ENCODE results near the gene AGO3.

The AGO3 gene

DNA sequence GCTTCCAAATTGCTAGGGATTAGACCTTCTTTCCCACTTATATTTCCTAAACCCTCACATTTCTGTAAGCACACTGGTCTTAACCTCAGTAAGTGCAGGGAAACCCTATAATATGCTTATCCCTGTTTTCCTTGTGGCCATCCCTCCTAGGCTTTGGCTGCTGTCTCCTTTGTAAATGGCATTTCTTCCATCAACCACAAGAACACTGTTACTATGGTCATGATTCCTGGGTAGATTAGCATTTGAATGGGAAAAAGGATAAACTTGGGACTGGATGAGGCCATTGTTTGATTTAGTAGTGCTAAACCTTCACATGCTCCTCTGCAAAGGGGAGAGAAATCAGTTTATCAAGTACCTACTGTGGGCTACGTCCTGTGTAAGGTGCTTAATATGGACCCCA is 16.2 kb upstream of the AGO3 start:
- no peak for DNase-seq
- H3K4me1 ChIP-seq, result no peaks in the 10 kb centered on the region
- H3K9me3 ChIP-seq, result no peaks in the 10 kb centered on the region
- H3K36me3 ChIP-seq, result peaks cover 11% of the 10 kb centered on the region
- no peaks in the 10 kb centered on the region for H3K27me3 ChIP-seq
- H3K4me3 ChIP-seq (ENCODE audit: low read depth, low read length), result no peak overlapping the region
- TF ChIP-seq, protein P1, sequence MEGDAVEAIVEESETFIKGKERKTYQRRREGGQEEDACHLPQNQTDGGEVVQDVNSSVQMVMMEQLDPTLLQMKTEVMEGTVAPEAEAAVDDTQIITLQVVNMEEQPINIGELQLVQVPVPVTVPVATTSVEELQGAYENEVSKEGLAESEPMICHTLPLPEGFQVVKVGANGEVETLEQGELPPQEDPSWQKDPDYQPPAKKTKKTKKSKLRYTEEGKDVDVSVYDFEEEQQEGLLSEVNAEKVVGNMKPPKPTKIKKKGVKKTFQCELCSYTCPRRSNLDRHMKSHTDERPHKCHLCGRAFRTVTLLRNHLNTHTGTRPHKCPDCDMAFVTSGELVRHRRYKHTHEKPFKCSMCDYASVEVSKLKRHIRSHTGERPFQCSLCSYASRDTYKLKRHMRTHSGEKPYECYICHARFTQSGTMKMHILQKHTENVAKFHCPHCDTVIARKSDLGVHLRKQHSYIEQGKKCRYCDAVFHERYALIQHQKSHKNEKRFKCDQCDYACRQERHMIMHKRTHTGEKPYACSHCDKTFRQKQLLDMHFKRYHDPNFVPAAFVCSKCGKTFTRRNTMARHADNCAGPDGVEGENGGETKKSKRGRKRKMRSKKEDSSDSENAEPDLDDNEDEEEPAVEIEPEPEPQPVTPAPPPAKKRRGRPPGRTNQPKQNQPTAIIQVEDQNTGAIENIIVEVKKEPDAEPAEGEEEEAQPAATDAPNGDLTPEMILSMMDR (IDR thresholded peaks at IDR 0.05; ENCODE audit: low read depth, low read length), result no peak

DNA sequence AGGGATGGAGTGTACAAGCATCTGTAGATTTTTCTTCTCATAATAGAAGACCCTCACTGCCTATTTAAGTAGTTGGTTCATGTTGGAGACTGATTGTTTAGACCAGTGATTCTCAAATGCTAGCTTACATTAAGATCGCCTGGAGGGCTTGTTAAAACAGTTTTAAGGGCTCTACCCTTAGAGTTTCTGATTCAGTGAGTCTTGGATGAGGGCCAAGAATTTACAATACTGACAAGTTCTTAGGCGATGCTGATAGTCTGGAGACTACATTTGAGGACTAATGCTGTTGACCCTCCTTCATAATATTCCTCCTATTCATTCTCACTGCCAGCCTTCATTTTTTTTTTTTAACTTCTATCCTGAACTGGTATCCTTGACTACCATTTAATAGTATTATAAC is 15.2 kb upstream of the AGO3 start:
- no peaks in the 10 kb centered on the region for H3K27me3 ChIP-seq
- no peak overlapping the region for H3K4me3 ChIP-seq (ENCODE audit: low read depth, low read length)
- H3K36me3 ChIP-seq, result peaks cover 11% of the 10 kb centered on the region
- H3K9me3 ChIP-seq, result no peaks in the 10 kb centered on the region
- no peak for DNase-seq
- TF ChIP-seq, protein P1 (IDR thresholded peaks at IDR 0.05; ENCODE audit: low read depth, low read length), result no peak
- H3K4me1 ChIP-seq, result no peaks in the 10 kb centered on the region

DNA sequence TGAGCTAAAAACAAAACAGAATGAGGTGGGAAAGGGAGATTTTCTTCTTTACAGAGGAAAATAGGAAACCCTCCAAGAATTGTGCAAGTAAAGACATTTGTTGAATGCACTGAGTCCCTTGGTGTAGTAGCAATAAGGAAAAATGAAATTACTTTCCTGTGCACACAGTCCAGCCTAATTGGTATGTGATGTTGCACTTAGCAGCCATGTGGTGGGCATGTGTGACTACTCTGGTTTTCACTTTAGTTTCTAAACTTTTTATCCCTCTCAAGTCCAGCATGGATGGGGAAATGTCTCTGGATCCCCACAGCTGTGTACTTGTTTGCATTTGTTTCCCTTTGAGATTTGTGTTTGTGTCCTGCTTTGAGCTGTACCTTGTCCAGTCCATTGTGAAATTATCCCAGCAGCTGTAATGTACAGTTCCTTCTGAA is 7.1 kb upstream of the AGO3 start:
- Histone ChIP-seq H3K4me3 (ENCODE audit: low read depth, low read length) (no peak overlapping the region), H3K4me1 (no peaks in the 10 kb centered on the region), H3K9me3 (no peaks in the 10 kb centered on the region), H3K36me3 (peaks cover 4% of the 10 kb centered on the region; the same call in 1 of the 2 replicates), H3K27me3 (no peaks in the 10 kb centered on the region)
- TF ChIP-seq, protein P1 (IDR thresholded peaks at IDR 0.05; ENCODE audit: low read depth, low read length), result no peak
- no peak for DNase-seq

DNA sequence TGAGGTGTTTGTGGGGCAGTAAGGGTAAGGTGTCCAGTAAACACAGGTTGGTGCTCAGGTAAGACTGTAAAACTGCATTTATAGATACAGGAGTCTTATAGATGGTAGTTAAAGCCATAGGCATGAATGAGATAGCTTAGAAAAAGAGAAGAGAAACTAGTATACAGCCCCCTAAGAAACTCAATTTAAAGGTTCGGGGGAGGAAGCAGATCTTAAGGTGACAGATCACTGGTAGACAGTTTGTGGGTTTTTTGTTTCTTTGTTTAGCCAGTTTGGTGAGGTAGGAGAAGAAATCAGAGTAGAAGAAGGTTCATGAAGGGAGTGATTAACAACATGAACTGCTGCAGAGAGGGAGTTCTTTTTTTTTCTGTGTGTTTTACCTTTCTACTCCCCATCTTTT is 6.1 kb upstream of the AGO3 start:
- Histone ChIP-seq H3K4me3 (ENCODE audit: low read depth, low read length) (no peak overlapping the region), H3K27me3 (no peaks in the 10 kb centered on the region), H3K36me3 (no peaks in the 10 kb centered on the region), H3K9me3 (no peaks in the 10 kb centered on the region), H3K4me1 (no peaks in the 10 kb centered on the region)
- no peak for DNase-seq
- TF ChIP-seq, protein P1 (IDR thresholded peaks at IDR 0.05; ENCODE audit: low read depth, low read length), result no peak

DNA sequence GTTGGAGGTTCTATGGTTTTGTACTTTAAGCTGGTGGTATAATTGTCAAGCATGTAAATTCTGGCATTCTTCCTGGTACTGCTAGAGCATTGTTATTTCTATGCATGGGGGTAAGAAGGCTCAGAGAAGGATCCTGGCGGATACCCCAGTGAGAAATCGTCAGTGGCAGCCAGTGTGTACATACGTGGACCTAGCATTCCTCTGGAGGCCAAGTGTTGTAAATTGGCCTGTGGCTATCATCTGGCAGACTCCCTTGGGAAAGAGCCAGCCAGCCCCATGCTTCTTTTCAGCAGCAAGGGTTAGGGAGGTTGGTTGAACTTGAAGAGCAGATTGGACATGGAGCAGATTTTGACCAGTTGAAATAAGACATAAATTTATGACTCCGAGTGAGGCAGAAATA is 5.2 kb upstream of the AGO3 start:
- DNase-seq, result peak; percentile 6
- Histone ChIP-seq H3K4me1 (no peaks in the 10 kb centered on the region), H3K27me3 (no peaks in the 10 kb centered on the region), H3K9me3 (no peaks in the 10 kb centered on the region), H3K36me3 (no peaks in the 10 kb centered on the region), H3K4me3 (ENCODE audit: low read depth, low read length) (no peak overlapping the region)
- TF ChIP-seq, protein P1 (IDR thresholded peaks at IDR 0.05; ENCODE audit: low read depth, low read length), result no peak

DNA sequence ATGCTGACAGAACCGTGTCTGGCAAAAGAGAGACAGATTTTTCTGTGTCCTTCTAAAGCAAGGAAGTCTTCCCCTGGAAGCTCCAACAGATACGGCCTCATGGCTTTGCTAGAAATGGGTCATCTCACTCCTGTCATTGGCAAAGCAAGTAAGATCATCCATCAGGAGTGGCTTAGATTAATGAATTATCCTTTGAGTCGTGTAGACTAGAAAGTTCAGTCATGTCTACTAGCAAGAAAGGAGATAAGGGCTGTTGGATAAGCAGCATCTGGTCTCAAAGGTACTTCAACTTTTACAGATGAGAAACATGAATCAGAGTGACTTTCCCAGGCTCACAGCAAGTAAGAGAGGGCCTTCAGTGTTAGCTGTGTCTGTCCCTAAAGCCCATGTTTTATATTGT is 3.4 kb upstream of the AGO3 start:
- Histone ChIP-seq H3K9me3 (no peaks in the 10 kb centered on the region), H3K4me1 (no peaks in the 10 kb centered on the region), H3K36me3 (no peaks in the 10 kb centered on the region), H3K27me3 (no peaks in the 10 kb centered on the region), H3K4me3 (ENCODE audit: low read depth, low read length) (no peak overlapping the region)
- no peak for DNase-seq
- TF ChIP-seq, protein P1 (IDR thresholded peaks at IDR 0.05; ENCODE audit: low read depth, low read length), result no peak
